ENCODE results near the gene LATS2.

- TF ChIP-seq POLR2A (IDR thresholded peaks at IDR 0.05; ENCODE audit: low read depth), result no peak
- no peak for TF ChIP-seq EP300 (IDR thresholded peaks at IDR 0.05)
- TF ChIP-seq, protein P1, sequence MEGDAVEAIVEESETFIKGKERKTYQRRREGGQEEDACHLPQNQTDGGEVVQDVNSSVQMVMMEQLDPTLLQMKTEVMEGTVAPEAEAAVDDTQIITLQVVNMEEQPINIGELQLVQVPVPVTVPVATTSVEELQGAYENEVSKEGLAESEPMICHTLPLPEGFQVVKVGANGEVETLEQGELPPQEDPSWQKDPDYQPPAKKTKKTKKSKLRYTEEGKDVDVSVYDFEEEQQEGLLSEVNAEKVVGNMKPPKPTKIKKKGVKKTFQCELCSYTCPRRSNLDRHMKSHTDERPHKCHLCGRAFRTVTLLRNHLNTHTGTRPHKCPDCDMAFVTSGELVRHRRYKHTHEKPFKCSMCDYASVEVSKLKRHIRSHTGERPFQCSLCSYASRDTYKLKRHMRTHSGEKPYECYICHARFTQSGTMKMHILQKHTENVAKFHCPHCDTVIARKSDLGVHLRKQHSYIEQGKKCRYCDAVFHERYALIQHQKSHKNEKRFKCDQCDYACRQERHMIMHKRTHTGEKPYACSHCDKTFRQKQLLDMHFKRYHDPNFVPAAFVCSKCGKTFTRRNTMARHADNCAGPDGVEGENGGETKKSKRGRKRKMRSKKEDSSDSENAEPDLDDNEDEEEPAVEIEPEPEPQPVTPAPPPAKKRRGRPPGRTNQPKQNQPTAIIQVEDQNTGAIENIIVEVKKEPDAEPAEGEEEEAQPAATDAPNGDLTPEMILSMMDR (IDR thresholded peaks at IDR 0.05), result no peak
- TF ChIP-seq POLR2AphosphoS5 (IDR thresholded peaks at IDR 0.05), result no peak
These were observed 47.7 kb downstream of the LATS2 start for GRCh38 chr13:21013682-21014038.

Data from esophagus muscularis mucosa (tissue), 4 donors.